Kasumi-1 (cell line): ENCODE data around the gene MATN1.

Source experiments
- DNase-seq, 2 experiments: peaks; one replicate each; lab custom pipeline; 2025; lab: John Stamatoyannopoulos, UW

The MATN1 gene

DNA sequence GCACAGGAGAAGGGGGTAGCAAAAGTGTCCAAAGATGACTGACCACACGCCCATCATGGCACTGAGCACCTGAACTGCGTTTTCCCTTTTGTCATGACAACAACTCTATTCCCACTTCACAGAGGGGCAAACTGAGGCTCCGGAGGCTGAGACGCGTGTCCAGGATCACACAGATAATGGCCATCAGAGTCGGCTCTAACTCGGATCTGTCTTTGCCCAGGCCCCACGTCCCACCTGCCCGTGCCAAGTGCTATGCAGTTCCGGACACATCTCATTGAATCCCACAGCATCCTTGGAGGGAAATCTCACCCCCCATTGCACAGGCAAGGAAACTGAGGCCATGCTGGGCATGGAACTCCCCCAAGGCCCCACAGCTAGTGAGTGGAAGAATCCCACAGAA, 62.1 kb downstream of the MATN1 start:
- no peak for DNase-seq
